Neuronal stem cell (in vitro differentiated cells): ENCODE measurements around the gene TYRO3.
"Not testable (repeated sequence)": the region's sequence is repeated elsewhere in the genome, so short reads cannot be mapped to it uniquely, and the experiment has no call there.

Experiments used
- DNase-seq: peaks from one replicate; pipeline ENCODE4 v3.0.0-alpha.2; 2013; ENCODE audit warnings: low spot score
- H2AFZ ChIP-seq: one replicate; pipeline ENCODE4 v1.6.1; 2013; ENCODE audit warnings: mild to moderate bottlenecking, low read length, inconsistent platforms
- H2AK5ac ChIP-seq: 2 replicates; pipeline ENCODE4 v1.6.1; 2013; ENCODE audit warnings: low read depth, mild to moderate bottlenecking, inconsistent platforms, low read length, moderate library complexity, mixed read lengths
- H2BK120ac ChIP-seq: 2 replicates; pipeline ENCODE4 v1.6.1; 2013; ENCODE audit warnings: low read depth, mild to moderate bottlenecking, inconsistent platforms, low read length, moderate library complexity, mixed read lengths
- H2BK12ac ChIP-seq: one replicate; pipeline ENCODE4 v1.6.1; 2013; ENCODE audit warnings: low read length, inconsistent platforms
- H2BK15ac ChIP-seq: 2 replicates; pipeline ENCODE4 v1.6.1; 2013; ENCODE audit warnings: mild to moderate bottlenecking, low read length, inconsistent platforms, mixed read lengths
- H2BK5ac ChIP-seq: one replicate; pipeline ENCODE4 v1.6.1; 2013; ENCODE audit warnings: inconsistent platforms, mild to moderate bottlenecking, low read length, moderate library complexity
- H3K14ac ChIP-seq: one replicate; pipeline ENCODE4 v1.6.1; 2013; ENCODE audit warnings: low read length, inconsistent platforms
- H3K18ac ChIP-seq: 2 replicates; pipeline ENCODE4 v1.6.1; 2013; ENCODE audit warnings: low read length, inconsistent platforms
- H3K23ac ChIP-seq: 2 replicates; pipeline ENCODE4 v1.6.1; 2013; ENCODE audit warnings: low read depth, mild to moderate bottlenecking, mixed read lengths, low read length, inconsistent platforms; ENCODE audit not compliant: poor library complexity
- H3K27ac ChIP-seq: replicated peaks from 3 replicates; pipeline ENCODE4 v1.5.1; 2013; ENCODE audit warnings: low read length, inconsistent platforms
- H3K27me3 ChIP-seq, 3 experiments: 2 replicates each; pipeline ENCODE4 v1.6.1; 2013; ENCODE audit warnings: low read length in 3 of 3, mild to moderate bottlenecking in 2 of 3, inconsistent platforms in 1 of 3, low read depth in 1 of 3, mixed read lengths in 1 of 3, moderate library complexity in 1 of 3; ENCODE audit not compliant: control insufficient read depth in 3 of 3, insufficient read depth in 3 of 3
- H3K36me3 ChIP-seq, 2 donors: replicated peaks in 1 of 2; 2 replicates each; pipeline ENCODE4 v1.6.1; 2013; ENCODE audit warnings: low read length in 2 of 2; ENCODE audit not compliant: control insufficient read depth in 2 of 2, insufficient read depth in 2 of 2
- H3K4ac ChIP-seq: 2 replicates; pipeline ENCODE4 v1.6.1; 2013; ENCODE audit warnings: inconsistent platforms, mild to moderate bottlenecking, low read length, moderate library complexity
- H3K4me1 ChIP-seq, 2 donors: 1 replicate in 1 of 2; 2 replicates in 1 of 2; pipeline ENCODE4 v1.6.1; 2013; ENCODE audit warnings: low read length in 2 of 2, low read depth in 1 of 2; ENCODE audit not compliant: control insufficient read depth in 2 of 2, insufficient read depth in 1 of 2
- H3K4me2 ChIP-seq: one replicate; pipeline ENCODE4 v1.6.1; 2013; ENCODE audit warnings: mild to moderate bottlenecking, low read length, inconsistent platforms; ENCODE audit not compliant: insufficient read depth, poor library complexity, severe bottlenecking
- H3K4me3 ChIP-seq, 2 donors: 2 replicates each; pipeline ENCODE4 v1.5.1; 2013; ENCODE audit warnings: low read length in 2 of 2, mild to moderate bottlenecking in 2 of 2, inconsistent platforms in 1 of 2, moderate library complexity in 1 of 2
- H3K79me1 ChIP-seq: one replicate; pipeline ENCODE4 v1.6.1; 2013; ENCODE audit warnings: low read depth, mild to moderate bottlenecking, inconsistent platforms, low read length, moderate library complexity
- H3K9ac ChIP-seq: one replicate; pipeline ENCODE4 v1.6.1; 2013; ENCODE audit warnings: mild to moderate bottlenecking, low read depth, low read length, inconsistent platforms; ENCODE audit not compliant: poor library complexity
- H3K9me3 ChIP-seq, 2 donors: replicated peaks in 1 of 2; 2 replicates each; pipeline versions ENCODE3 to v1.6.1; 2013; ENCODE audit warnings: low read length in 2 of 2, mild to moderate bottlenecking in 2 of 2, inconsistent platforms in 1 of 2, low read depth in 1 of 2, mixed read lengths in 1 of 2, moderate library complexity in 1 of 2; ENCODE audit not compliant: control insufficient read depth in 2 of 2, insufficient read depth in 1 of 2
- H4K8ac ChIP-seq: one replicate; pipeline ENCODE4 v1.6.1; 2013; ENCODE audit warnings: low read depth, mild to moderate bottlenecking, inconsistent platforms, low read length, moderate library complexity
- H4K91ac ChIP-seq: one replicate; pipeline ENCODE4 v1.6.1; 2013; ENCODE audit warnings: low read length, low read depth, mild to moderate bottlenecking, inconsistent platforms; ENCODE audit not compliant: poor library complexity
- WGBS, 2 donors: extraction: QIAGEN DNeasy Blood & Tissue Kit; methylation state at CpG; one replicate each; pipeline ENCODE4 v1.1.7; 2013; ENCODE audit warnings: missing lambda C conversion rate in 2 of 2, mixed read lengths in 1 of 2; ENCODE audit not compliant: insufficient read length in 2 of 2, insufficient replicate concordance in 1 of 2; ENCODE audit errors: extremely low coverage in 2 of 2; 5-methylcytosine and 5-hydroxymethylcytosine counted together

The TYRO3 gene

DNA sequence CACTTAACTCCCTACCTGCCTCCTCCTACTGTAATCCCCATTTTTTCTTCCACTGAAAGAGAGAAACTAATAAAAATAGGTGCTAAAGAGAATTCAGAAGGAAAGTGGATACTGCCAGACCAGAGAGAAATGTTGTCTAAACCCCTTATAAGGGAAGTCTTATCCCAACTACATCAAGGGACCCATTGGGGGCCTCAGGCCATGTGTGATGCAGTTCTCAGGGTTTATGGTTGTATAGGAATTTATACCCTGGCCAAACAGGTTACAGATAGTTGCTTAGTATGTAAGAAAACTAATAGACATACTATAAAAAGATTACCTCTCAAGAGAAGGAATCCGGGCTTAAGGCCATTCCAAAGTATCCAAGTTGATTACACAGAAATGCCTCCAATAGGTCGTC lies 30.6 kb downstream of the TYRO3 start:
- H3K27ac ChIP-seq, DNase-seq, H3K14ac ChIP-seq, H2AK5ac ChIP-seq, H3K23ac ChIP-seq, H3K4me1 ChIP-seq, H3K27me3 ChIP-seq, H4K91ac ChIP-seq, H3K36me3 ChIP-seq, H4K8ac ChIP-seq, H2BK5ac ChIP-seq, H3K9me3 ChIP-seq, H3K4me3 ChIP-seq, H3K4me2 ChIP-seq, H2BK15ac ChIP-seq, H2BK12ac ChIP-seq, H3K79me1 ChIP-seq, H3K18ac ChIP-seq, H3K9ac ChIP-seq, H2BK120ac ChIP-seq, H3K4ac ChIP-seq, H2AFZ ChIP-seq: not testable (repeated sequence)
- WGBS, 2 donors: no CpG with 5 or more reads among the region's 2 CpGs

DNA sequence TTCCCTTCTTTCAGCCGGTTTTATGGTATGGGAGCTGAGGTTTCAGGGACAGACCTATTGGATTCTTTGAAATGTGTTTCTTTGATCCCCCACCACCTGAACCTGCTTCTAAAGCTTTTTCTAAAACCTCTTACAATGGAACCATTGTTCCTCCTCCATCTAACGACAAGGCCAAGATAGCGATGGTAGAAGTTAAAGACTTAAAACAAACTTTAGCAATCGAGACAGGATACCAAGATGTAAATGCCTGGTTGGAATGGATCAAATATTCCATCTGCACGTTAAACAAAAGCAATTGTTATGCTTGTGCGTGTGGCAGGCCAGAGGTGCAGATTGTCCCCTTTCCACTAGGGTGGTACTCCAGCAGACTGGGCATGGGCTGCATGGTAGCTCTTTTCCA lies 32.2 kb downstream of the TYRO3 start:
- H3K9me3 ChIP-seq, H4K8ac ChIP-seq, H3K36me3 ChIP-seq, H2AFZ ChIP-seq, H3K4me3 ChIP-seq, H3K23ac ChIP-seq, H3K27me3 ChIP-seq, H2AK5ac ChIP-seq, H3K14ac ChIP-seq, H2BK12ac ChIP-seq, H2BK5ac ChIP-seq, H2BK15ac ChIP-seq, DNase-seq, H3K4me1 ChIP-seq, H3K9ac ChIP-seq, H3K4ac ChIP-seq, H2BK120ac ChIP-seq, H3K27ac ChIP-seq, H4K91ac ChIP-seq, H3K79me1 ChIP-seq, H3K4me2 ChIP-seq, H3K18ac ChIP-seq: not testable (repeated sequence)
- WGBS, 2 donors: no CpG with 5 or more reads among the region's 6 CpGs

- H3K4me1 ChIP-seq, H3K4me2 ChIP-seq, H4K91ac ChIP-seq, H3K14ac ChIP-seq, H2BK12ac ChIP-seq, H3K23ac ChIP-seq, H3K27me3 ChIP-seq, H4K8ac ChIP-seq, H2BK120ac ChIP-seq, H3K9ac ChIP-seq, H2AFZ ChIP-seq, DNase-seq, H3K4ac ChIP-seq, H3K9me3 ChIP-seq, H3K4me3 ChIP-seq, H2BK15ac ChIP-seq, H2BK5ac ChIP-seq, H3K27ac ChIP-seq, H2AK5ac ChIP-seq, H3K79me1 ChIP-seq, H3K36me3 ChIP-seq, H3K18ac ChIP-seq: not testable (repeated sequence)
- WGBS, 2 donors: no CpG with 5 or more reads among the region's 8 CpGs
Measured at GRCh38 chr15:41592718-41593117, 33.7 kb downstream of the TYRO3 start.

DNA sequence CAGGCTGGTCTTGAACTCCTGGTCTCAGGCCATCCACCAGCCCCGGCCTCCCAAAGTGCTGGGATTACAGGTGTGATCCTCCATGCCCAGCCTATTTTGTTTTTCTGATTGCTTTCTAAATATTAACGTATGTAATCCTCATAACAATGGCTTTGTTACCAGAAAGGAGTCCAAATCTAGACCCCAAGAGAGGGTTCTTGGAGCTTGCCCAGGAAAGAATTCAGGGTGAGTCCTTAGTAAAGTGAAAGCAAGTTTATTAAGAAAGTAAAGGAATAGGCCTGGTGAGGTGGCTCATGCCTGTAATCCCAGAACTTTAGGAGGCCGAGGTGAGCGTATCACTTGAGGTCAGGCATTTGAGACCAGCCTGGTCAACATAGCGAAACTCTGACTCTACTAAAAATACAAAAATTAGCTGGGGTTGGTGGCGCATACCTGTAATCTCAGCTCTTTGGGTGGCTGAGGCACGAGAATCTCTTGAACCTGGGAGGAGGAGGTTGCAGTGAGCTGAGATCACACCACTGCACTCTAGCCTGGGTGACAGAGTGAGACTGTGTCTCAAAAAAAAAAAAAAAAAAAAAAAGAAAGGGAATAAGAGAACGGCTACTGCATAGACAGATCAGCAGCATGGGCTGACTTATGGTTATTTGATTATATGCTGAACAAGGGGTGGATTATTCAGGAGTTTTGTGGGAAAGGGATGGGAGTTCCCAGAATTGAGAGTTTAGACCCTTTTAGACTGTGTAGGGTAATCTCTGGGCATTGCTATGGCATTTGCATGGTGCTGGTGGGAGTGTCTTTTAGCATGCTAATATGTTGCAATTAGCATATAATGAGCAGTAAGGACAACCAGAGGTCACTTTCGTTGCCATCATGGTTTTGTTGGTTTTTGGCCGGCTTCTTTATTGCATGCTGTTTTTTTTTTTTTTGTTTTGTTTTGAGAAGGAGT lies 36.1 kb downstream of the TYRO3 start:
- H2BK12ac ChIP-seq: no peak overlapping the region
- H2AFZ ChIP-seq: no peak overlapping the region
- no peak overlapping the region for H3K27ac ChIP-seq
- no peak overlapping the region for H3K4ac ChIP-seq
- no peak overlapping the region for H3K18ac ChIP-seq
- DNase-seq: no peak
- H3K14ac ChIP-seq: no peak overlapping the region
- H3K4me3 ChIP-seq: no peak overlapping the region
- H2BK120ac ChIP-seq: no peak overlapping the region
- WGBS, 2 donors: no CpG with 5 or more reads among the region's 10 CpGs
- H2AK5ac ChIP-seq: no peak overlapping the region
- no peak overlapping the region for H4K91ac ChIP-seq
- H3K9me3 ChIP-seq: no peaks in the 10 kb centered on the region
- H3K79me1 ChIP-seq: no peaks in the 10 kb centered on the region
- H4K8ac ChIP-seq: no peak overlapping the region
- H3K4me1 ChIP-seq: no peaks in the 10 kb centered on the region
- H2BK15ac ChIP-seq: no peak overlapping the region
- H2BK5ac ChIP-seq: no peak overlapping the region
- no peak overlapping the region for H3K23ac ChIP-seq
- H3K9ac ChIP-seq: no peak overlapping the region
- no peaks in the 10 kb centered on the region for H3K36me3 ChIP-seq
- no peaks in the 10 kb centered on the region for H3K27me3 ChIP-seq
- no peak overlapping the region for H3K4me2 ChIP-seq
